HG02973 (cell line): ENCODE measurements around the gene DLX3.

Experiments used
- ATAC-seq: cut with Tn5 transposase; IDR thresholded peaks from one replicate; pipeline ENCODE4 v1.9.1; 2021; ENCODE audit warnings: moderate library complexity; ENCODE audit not compliant: unreplicated experiment

The DLX3 gene

DNA sequence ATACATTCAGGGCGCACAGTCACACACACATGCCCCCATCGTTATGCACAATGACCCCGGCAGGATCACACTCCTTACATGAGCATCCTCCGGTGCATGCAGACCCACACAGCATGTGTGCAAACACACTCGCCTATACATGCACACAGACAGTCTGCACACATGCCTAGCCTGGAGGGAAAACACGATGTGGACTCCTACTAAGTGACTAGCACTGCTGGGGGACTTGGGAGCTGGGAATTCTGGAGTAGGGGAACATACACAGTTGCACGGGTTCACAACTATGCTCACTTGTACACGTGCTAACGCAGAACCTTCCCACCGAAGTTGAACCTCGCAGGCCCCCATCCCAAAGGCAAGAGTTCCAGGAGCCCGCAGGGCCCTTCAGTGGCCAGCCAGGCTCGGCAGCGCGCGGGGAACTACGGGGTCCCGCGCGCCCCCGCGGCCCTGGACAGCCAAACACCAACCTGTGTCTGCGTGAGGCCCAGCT lies 2.0 kb downstream of the DLX3 start:
- no peak for ATAC-seq

DNA sequence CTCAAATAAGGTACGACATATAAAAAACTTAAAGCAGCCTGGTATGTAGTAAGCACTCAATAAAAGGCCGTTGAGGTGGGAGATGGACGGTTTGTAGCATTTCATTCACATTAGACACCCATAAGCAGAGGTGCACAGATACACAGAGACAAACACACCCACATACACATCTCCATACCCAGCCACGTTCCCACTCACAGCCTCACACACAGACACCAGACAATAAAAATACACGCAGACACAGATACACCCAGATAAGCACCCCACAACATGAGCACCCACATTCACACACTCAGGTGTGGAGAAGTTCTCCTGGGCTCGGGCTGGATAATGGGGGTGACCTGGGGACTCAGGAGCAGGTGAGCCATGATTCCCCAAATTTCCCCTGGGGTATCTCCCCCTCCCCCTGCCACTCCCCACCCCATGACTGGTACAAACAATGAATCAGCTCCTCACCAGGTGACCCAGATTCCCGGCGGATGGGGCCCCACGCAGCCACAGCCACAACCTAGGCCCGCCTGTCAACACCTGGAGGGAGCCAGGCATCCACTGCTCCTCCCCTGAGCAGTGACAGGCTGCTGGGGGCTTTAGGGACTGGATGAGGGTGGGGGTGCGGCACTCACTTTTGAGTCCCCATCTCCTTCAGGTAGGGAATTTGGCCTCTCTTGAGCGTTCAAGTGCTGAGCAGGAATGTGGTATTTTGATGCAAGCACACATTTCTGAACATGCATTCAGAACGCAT lies 2.7 kb downstream of the DLX3 start:
- ATAC-seq = no peak

DNA sequence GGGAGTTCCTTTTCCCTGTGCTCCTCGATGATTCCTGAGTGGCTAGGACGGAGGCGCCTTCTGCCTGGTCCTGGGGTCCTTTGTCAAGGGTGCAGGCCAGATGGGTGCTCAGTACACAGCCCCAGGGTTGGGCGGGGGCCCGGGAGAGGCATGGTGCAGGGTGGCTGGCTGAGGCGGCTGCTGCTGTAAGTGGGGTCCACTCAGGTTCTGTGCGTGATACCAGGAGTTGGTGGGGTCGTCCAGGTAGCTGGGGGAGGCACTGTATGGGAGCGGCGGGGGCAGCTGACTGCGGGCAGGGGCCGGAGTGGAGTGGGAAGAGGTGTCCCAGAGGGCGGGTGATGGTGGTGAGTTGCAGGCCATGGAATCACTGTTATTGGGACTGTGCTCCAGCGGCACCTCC lies 3.6 kb downstream of the DLX3 start:
- ATAC-seq = no peak

DNA sequence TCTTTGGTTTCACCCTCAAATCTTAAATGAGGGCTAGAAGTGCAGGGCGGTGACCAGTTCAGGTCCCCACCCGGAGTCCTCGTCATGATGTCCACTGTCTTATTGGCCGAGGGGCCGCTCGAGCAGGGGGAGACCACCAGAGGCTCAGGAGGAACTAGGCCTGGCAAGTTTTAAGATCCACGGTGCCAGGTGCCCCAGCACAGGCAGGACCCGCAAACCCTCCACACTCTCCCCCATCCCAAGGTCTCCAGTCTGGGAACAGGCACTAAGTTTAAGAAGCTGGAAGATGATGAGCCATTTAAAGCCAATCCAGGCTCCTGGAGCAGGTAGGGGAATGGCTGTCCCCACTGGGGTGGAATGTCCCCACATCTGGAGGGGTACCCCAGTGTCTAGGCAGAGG lies 4.1 kb downstream of the DLX3 start:
- ATAC-seq = no peak

DNA sequence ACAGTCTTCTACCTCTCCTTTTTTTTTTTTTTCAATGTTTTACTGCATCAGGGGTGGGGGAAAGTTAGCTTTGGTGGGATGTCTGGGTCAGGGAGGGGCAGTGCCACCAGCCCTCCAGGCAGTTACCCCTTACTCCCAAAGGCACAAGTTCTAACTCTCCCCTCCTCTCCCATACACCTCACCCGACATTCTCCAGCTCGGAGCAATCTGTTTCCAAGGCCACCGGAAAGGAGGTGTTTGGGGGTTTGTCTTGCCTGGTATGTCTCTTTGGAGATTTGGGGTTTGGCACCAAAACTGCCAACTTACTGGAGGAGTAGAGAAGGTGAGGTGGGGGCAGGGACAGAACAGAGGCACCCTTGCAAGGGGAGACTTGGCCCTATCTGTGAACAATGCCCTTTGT lies 4.7 kb downstream of the DLX3 start:
- ATAC-seq = no peak

DNA sequence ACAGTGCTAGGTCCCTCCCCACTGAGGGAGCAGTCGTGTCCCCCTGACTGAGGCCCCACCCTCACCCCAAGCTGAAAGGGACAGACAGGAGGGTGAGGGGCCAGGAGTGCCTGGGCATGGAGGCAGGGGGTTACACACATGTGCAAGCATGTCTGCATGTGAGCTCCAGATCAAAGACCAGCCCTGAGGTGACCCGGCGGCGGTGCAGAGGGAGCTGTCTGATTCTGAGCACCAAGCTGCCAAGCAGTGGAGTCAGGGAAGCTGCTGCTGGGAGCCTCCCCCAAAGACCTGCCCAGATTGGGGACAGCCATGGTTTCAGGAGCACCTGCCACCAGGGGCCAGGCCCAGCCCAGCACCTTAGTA lies 5.5 kb downstream of the DLX3 start:
- no peak for ATAC-seq

DNA sequence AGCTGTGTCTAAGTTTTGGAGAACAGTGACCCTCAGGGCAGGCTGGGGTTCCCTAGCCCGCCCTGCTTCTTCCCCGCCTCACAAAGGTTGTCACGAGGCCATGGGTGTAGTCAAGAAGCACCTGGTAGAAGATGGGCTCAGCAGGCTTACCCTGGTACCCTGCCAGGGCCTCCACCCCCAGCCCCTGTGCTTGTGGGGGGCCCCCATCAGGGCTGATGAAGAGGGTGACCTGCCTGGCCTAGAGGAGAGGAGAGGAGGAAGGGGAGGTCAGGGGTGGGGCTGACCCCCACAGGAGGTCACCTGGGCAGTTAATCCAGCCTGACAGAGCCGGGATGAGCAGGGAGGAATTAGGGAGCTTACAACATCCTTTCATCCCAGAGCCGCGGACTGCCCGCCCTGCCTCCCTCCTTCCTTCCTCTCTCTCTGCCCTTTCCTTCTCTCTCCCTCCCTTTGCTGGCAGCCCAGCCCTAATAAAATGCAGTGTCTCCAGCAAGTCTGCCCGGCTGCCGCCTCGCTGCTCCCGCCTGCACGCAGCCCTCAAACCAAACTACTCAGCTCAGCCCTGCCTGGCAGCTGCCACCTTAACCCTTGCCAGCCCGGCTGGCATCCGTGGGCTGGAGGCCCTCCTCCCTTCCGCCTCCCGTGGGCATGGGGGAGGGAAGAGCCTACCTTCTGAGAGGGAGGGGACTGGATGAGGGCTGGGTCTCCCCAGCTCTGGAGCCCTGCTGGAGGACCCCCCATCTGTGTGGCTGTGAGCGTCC lies 7.2 kb downstream of the DLX3 start:
- ATAC-seq = no peak

DNA sequence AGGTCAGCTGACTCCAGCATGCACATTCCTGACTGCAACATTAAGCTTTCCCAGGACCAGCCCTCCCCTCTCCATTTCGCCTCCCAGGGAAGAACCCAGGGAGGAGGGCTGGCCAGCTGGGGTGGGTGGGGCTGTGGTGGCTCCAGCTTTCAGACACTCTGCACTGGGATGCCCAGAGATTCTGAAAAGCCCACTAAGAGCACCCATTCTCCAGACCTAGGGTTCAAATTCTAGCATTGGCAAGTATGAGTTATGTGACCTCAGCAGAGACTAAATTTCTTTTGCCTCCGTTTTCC lies 7.8 kb downstream of the DLX3 start:
- ATAC-seq = no peak

DNA sequence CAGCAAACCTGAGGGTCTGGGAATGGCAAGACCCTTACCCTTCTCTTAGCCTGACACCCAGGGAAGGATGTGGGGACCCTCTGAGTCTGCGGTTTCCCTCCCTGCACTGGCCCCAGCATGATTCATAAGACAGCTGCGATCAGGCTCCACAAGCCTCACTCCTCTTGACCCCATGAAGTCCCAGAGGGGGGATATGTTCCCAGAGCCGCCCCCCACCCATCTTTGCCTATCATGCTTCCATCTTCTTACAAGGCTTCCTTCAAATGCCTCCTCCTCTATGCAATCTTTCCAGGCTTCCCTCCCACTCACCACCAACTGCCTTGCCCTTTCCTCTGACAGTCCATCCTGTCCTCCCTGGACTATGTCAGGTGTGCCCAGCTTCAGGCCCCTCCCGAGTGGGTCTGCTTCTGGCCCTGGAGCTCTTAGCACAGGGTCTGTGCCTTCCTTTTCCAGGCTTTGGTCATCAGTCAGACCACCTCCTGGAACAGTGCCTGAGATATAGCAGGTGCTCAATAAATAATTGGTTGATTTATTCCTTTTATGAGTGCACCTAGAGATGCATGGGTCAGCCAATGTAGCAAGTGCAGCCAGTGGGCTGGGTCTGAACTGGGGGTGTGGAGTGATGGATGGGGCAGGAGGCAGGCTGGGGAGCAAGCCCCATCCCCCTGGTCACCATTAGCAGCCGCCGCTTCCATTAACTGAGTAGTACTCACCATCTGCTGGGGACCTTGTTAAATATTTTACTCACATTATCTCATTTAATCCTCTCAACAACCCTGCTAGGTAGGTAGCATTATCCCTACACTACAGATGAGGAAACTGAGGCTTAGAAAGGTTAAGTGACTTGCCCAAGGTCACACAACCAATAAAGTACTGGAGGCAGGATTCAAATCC lies 8.4 kb downstream of the DLX3 start:
- ATAC-seq = no peak

DNA sequence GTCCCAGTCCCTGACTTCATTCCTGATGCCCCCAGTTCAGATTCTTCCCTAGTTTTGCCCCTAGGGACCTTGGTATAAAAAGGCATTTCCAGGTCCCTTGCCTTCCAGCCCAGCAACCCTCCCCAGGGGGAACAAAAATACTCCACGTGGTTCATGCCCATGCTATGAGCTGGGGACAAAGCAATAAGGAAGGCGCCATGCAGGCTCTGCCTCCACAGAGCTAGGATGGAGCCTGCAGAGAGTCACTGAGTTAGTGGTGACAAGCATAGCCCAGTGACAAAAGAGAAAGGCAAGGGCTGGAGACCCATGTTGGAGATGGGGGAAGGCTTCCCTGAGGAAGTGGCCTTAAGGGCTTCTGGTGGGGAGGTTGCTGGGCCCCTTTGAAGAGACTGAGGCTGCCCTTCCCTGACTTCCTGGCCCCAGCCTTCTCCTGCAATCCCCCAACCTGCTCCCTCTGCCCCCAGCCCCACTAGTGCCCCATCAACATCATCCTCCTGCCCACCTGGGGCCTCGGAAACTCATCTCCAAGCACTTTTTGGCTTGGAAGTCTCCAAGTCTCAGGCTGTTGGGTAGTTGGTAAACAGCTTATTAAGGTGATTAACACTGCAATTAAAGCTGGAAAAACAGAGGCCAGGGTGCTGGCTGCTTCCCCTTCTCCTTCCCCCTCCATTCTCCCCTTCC lies 9.6 kb downstream of the DLX3 start:
- no peak for ATAC-seq

DNA sequence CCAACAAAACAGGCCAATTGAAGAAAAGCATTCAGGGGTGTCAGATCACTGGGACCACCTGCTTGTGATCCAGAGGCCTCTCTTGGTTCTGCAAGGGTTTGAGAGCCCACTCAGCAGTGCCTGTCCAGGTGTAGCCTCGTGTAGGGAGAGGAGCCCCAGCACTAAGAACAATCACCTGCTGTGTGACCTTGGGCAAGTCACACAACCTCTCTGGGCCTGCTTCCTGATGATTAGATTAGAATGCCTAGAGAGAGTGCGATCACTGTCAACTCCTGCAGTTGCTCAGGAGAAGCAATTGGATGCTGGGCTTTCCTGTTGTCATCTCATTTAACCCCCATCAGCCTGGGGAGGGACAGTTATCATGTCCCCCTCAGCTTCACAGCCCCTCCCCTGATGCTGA lies 10.2 kb downstream of the DLX3 start:
- ATAC-seq = no peak

DNA sequence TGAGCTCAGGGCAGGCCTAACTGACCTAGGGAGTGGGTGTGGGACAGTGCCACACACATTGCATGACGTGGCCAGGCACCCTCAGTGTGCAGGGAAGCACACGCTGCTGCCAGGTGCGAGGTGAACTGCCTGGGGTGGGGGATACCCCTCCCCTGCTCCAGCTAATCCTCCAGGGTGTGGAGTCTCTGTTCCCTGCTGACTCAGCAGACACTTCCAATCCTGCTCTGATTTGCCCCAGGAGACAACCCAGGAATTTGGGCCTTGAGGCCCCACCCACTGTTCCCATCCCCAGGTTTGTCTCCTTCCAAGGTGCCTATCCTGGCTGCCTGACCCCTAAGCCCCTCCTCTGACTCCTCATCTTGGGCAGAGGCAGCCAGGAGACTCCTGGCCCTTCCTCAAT lies 10.7 kb downstream of the DLX3 start:
- no peak for ATAC-seq

DNA sequence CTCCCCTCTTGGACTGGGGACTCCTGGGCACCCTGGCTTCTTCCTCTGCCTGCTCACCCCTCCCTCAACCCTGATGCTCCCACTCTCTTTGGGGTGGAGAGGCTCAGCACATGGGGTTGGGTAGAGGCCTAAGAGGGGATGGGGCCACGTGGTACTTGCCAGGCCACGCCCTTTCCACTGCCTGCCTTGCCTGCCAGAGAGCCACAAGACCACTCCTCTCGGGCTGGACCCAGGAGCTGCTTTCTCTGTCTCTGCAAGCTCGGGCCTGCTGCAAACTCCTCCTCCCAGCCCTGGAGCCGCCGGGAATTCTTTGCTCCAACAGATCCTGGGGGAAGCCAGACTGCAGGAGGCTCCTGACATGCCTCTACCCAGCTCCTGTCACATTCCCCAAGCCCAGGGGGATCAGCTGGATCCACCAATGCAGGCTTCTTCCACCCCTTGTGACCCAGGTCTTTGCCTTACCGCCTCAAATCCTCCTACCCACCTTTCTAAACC lies 14.3 kb downstream of the DLX3 start:
- ATAC-seq = no peak

DNA sequence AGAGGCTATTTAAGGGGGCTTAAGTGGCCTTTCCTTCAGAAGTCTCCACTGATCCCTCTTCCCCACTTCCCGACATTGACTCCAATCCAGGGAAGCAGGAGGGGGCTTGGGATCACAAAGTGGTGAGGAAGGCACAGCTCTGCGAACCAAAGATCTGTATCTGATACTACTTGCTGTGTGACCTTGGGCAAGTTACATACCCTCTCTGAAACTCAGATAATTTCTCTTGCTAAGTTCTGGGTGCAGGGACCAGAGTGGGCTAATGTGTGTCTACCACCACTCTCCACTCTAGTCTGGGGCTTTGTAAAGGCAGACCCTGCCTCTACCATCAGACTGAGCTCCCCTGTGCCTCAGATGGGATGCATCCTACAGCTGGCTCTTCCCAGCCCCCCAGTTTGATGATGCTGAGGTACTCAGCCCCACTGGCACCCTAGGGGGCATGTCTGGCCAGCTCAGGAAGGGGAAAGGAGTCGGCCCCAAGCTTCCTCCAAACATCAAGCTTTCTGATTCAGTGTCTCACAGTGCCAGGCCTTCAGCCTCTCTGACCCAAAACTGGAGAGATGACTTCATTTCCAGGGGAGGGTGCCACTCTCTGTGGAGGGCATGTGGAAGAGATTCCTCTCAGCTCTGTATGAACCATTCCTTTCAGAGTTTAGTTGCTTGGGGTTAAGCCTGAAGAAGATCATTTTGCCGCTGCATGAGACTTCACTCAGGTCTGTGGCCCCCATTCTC lies 15.1 kb downstream of the DLX3 start:
- ATAC-seq = no peak

DNA sequence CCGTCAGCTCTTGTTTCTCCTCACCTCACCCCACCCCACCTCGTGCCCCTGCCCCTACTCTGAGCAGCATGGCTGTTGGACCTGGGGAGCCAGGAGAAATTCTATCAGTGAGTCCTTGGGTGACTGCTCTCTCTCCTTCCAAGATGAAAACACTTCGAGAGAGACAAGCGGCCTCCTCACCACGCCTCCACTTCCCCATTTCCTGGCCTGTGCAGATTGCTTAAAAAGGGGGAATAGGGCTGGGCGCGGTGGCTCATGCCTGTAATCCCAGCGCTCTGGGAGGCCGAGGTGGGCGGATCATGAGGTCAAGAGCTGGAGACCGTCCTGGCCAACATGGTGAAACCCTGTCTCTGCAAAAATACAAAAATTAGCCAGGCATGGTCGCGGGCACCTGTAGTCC lies 16.5 kb downstream of the DLX3 start:
- ATAC-seq = no peak

DNA sequence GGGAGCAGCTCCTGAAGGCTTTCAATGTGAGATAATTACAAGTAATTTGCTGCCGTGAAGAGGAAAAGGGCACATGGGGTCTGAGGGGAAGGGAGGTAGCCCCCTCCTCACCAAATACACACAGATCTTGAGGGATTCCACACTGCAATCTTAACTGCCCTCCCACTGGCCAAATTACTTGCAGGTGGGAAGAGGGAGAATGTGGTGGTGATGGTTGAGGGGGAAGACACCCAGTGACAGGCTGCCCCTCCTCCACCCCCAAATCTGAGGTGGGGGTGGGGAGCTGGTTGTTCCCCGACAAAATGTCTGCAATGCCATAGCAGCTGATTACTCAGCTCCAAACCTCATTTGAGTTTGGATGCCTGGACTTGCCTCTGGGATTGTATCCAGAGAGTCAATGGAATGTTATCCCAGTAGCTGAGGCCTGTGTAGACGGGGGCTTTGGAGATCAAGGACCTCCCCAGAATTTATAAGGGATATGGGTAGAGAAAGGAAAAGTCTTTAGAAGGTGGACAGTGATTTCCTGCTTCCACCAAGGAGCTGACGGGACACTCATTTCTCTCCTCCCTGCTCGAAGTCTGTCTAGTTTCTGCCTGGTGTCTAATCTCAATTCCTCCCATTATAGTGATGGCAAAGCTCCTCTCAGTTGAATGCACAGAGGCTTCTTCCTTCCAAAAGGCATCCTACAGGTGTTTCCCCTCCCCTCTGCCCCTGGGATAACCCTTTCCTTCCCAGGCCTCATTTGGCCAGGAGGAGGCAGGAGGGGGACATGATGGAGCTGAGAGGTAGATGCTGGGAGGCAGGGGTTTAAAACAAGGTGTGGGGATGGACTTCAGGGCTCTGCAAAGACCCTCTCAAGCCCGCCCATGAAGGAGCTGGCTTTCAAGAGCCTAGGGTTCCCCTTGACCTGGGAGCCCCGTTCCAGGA lies 17.3 kb downstream of the DLX3 start:
- ATAC-seq = no peak

DNA sequence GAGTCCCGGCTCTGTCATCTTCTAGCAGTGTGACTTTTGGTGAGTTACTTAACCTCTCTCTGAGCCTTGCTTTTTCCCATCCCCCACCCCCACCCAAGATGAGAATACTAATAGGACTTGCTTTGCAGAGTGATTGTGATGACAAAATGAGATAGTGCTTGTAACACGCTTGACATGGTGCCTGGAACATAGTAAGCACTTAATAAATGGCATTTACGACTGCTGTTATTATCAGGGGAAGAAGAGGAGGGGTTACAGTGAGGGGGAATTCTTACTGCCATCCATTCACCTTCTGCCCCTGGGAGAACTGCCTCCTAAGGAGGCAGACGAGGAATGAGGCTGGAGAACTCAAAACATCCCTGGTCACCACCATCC lies 18.2 kb downstream of the DLX3 start:
- ATAC-seq = no peak

DNA sequence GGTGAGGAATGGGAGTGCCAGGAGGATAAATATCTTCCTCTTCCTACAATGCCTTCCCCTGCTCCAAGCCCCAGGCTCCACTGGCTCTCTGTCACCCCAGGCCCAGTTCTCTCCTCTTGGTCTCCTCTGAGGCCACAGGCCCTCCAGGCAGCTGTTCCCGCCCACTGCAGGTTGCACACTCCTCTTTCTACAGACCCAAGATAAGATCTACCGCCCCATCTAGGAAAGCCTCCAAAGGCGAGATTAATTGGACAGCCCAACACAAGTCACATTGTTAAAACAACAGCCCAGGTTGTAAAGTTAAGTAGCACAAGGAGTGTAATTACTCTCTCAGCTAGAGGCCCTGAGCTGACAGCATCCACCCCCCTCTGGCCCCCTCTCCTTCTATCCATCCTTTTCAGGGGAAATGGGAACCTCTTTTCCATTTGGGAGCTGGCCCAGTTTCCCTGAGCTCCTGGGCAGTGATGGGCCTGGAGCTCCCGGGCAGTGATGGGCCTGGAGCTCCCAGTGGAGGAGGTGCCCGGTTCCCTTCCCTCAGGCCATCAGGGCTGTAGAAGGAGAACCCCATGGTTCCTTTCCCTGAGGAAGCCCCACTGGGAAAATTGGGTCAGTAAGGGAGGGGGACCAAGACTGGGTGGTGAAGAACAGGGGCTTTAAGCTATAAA lies 18.7 kb downstream of the DLX3 start:
- no peak for ATAC-seq

DNA sequence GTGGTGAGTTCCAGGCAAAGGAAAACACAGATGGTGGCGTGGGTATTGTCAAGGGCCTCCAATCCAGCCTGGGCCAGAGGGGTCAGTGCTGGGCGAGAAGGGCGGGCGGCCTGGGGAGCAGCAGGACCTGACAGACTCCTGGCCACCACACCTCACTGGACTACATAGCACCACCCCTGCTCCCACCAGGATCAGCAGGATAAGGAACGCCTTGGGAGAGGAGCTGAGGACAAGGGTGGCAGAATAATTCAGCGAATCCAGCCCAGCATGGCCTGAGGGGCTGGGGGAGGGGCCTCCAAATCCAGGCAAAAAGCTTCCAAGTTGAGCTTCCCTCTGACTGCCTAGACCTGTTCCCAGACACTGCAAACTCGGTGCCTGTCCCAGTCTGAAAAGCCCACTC lies 19.5 kb downstream of the DLX3 start:
- no peak for ATAC-seq
